K562 (cell line): ENCODE results near the gene RARRES2. TPM values are rescaled to one million over a fixed set of nuclear protein-coding genes. Genes with fewer than 3 reads are reported as not detected.

Source experiments
- ATAC-seq: fragments of 200-7000 bp; cut with Tn5 transposase; 3 replicates; pipeline ENCODE4 v1.9.1; 2020; ENCODE audit warnings: moderate library complexity
- BruUV-seq: library from RNA; stranded (reverse); fragments of 400-500 nt; replicated peaks from 2 replicates; lab custom pipeline; 2021; lab: Mats Ljungman, UMichigan
- CTCF ChIA-PET: fragments of 300-600 bp; formaldehyde crosslinking; extraction: SDS; loops from one replicate; lab custom pipeline; 2021; ENCODE audit warnings: low intra/inter-chr PET ratio; lab: Yijun Ruan, JAX
- POLR2A ChIA-PET: fragments of 300-600, 350-650 bp; sonication (Branson Sonifier 250); formaldehyde crosslinking; extraction: SDS; loops from one replicate; lab custom pipeline; 2021; ENCODE audit warnings: antibody characterized with exemption, inconsistent platforms; lab: Yijun Ruan, JAX
- DNase-seq, 4 experiments: peaks; one replicate each; pipeline versions ENCODE4 v3.0.0 to v3.0.0-alpha.2; 2011 to 2018; ENCODE audit warnings: low spot score in 3 of 4, mixed read lengths in 3 of 4; ENCODE audit errors: extremely low read depth in 1 of 4
- FAIRE-seq: peaks from 2 replicates; lab custom pipeline; 2011; peaks lifted over from hg19 to GRCh38; lab: Jason Lieb, UNC
- H2AFZ ChIP-seq: 2 replicates; pipeline ENCODE4 v1.6.0; 2011; ENCODE audit warnings: low read depth, low read length, control low read depth, inconsistent platforms
- H3K27ac ChIP-seq: fragments of 200-600 bp; 3 replicates; pipeline ENCODE4 v1.8.0; 2011; ENCODE audit warnings: low read depth, mild to moderate bottlenecking, control low read depth, inconsistent platforms, low read length, moderate library complexity, mixed read lengths; ENCODE audit errors: extremely low read depth
- H3K27me3 ChIP-seq, 2 experiments: fragments of 300-600 bp in 1 of 2; 2 replicates in 1 of 2; 3 replicates in 1 of 2; pipeline versions ENCODE4 v1.6.0 to v1.8.0; 2011; ENCODE audit warnings: inconsistent platforms in 2 of 2, low read length in 2 of 2, mild to moderate bottlenecking in 1 of 2, mixed read lengths in 1 of 2, moderate library complexity in 1 of 2; ENCODE audit not compliant: control insufficient read depth in 2 of 2, insufficient read depth in 2 of 2
- H3K36me3 ChIP-seq: fragments of 300-600 bp; 3 replicates; pipeline ENCODE4 v1.8.0; 2011; ENCODE audit warnings: mild to moderate bottlenecking, low read length, inconsistent platforms; ENCODE audit not compliant: control insufficient read depth, insufficient read depth
- H3K4me1 ChIP-seq, 2 experiments: fragments of 200-600 bp in 1 of 2; replicated peaks in 1 of 2; 2 replicates in 1 of 2; 3 replicates in 1 of 2; pipeline versions ENCODE4 v1.5.1 to v1.8.0; 2011; ENCODE audit warnings: inconsistent platforms in 2 of 2, low read length in 2 of 2, mild to moderate bottlenecking in 1 of 2, mixed read lengths in 1 of 2, moderate library complexity in 1 of 2; ENCODE audit not compliant: control insufficient read depth in 2 of 2, insufficient read depth in 2 of 2
- H3K4me2 ChIP-seq: 2 replicates; pipeline ENCODE4 v1.6.1; 2011; ENCODE audit warnings: low read length, control low read depth, inconsistent platforms, mixed read lengths; ENCODE audit not compliant: insufficient read depth
- H3K4me3 ChIP-seq: fragments of 200-600 bp; sonication (generic), shearing (Covaris generic); 2 replicates; pipeline ENCODE4 v1.5.1; 2016; ENCODE audit warnings: control low read depth, inconsistent platforms
- H3K79me2 ChIP-seq: fragments of 200-600 bp; 3 replicates; pipeline ENCODE4 v1.8.0; 2011; ENCODE audit warnings: low read length, inconsistent platforms; ENCODE audit not compliant: control insufficient read depth, insufficient read depth
- H3K9ac ChIP-seq, 2 experiments: 2 replicates each; pipeline versions ENCODE4 v1.6.0 to v1.6.1; 2011; ENCODE audit warnings: low read depth in 2 of 2, low read length in 2 of 2, control low read depth in 1 of 2, inconsistent platforms in 1 of 2, mild to moderate bottlenecking in 1 of 2, mixed read lengths in 1 of 2; ENCODE audit not compliant: insufficient read depth in 1 of 2
- H3K9me1 ChIP-seq: one replicate; pipeline ENCODE4 v1.6.0; 2011; ENCODE audit warnings: inconsistent platforms, mild to moderate bottlenecking, low read length, moderate library complexity; ENCODE audit not compliant: control insufficient read depth, insufficient read depth
- H3K9me3 ChIP-seq: replicated peaks from 2 replicates; pipeline ENCODE4 v1.5.1; 2011; ENCODE audit warnings: low read depth, low read length, inconsistent platforms; ENCODE audit not compliant: control insufficient read depth, insufficient read depth
- H4K20me1 ChIP-seq: replicated peaks from 2 replicates; pipeline ENCODE4 v1.6.1; 2011; ENCODE audit warnings: low read length, inconsistent platforms, mixed read lengths; ENCODE audit not compliant: control insufficient read depth, insufficient read depth
- CEBPG ChIP-seq, 3 experiments: fragments of 200-800 bp in 1 of 3; sonication (Bioruptor generic) in 1 of 3; sonication (generic) in 1 of 3; formaldehyde crosslinking in 1 of 3; IDR thresholded peaks in 2 of 3; conservative IDR thresholded peaks in 1 of 3; 2 replicates each; pipeline versions ENCODE4 v1.6.1 to v1.8.0; 2016 to 2022; ENCODE audit warnings: missing compliant biosample characterization in 2 of 3, missing genetic modification characterization in 2 of 3, mild to moderate bottlenecking in 1 of 3, missing genetic modification reagents in 1 of 3
- HDAC2 ChIP-seq: fragments of 450-650 bp; IDR thresholded peaks from 2 replicates; pipeline ENCODE4 v1.6.1; 2016; ENCODE audit warnings: mild to moderate bottlenecking
- KDM2B ChIP-seq: fragments of 250-450 bp; sonication (Bioruptor Pico); IDR thresholded peaks from 2 replicates; pipeline ENCODE4 v1.8.0; 2021; ENCODE audit warnings: mild to moderate bottlenecking, moderate library complexity
- POLR2G ChIP-seq: fragments of 200-400 bp; formaldehyde crosslinking; IDR thresholded peaks from 2 replicates; pipeline ENCODE4 v1.6.1; 2017; ENCODE audit warnings: low read depth, mild to moderate bottlenecking, antibody characterized with exemption, low read length, moderate library complexity
- RBBP5 ChIP-seq: fragments of 200-600 bp; sonication (generic); IDR thresholded peaks from 2 replicates; pipeline ENCODE4 v1.6.1; 2012; ENCODE audit warnings: borderline replicate concordance, mild to moderate bottlenecking, low read length, control low read depth, inconsistent platforms; ENCODE audit not compliant: insufficient read depth, poor library complexity, severe bottlenecking
- WGBS: fragments of 100-300 bp; shearing (Covaris generic); methylation state at CpG from one replicate; pipeline ENCODE4 v1.1.6; 2016; ENCODE audit warnings: low coverage, mixed read lengths; ENCODE audit not compliant: insufficient coverage; ENCODE audit errors: missing lambda C conversion rate; 5-methylcytosine and 5-hydroxymethylcytosine counted together
- in situ Hi-C: fragments of 300-500 bp; cut with MboI; formaldehyde crosslinking; loops from 4 replicates; pipeline ENCODE4 v1.15.0; 2018; ENCODE audit warnings: inconsistent platforms, mixed read lengths
- intact Hi-C: fragments of 100-400 bp; cut with micrococcal nuclease; formaldehyde crosslinking; loops from 2 replicates; pipeline ENCODE4 v1.14.2; 2022
- polyA plus RNA-seq, 8 experiments: library from polyadenylated mRNA; depleted of rRNA in 4 of 8; stranded (reverse) in 5 of 8; unstranded in 3 of 8; fragments of >200 nt; fragmentation: Nextera tagmentation in 2 of 8; fragmentation: Illumina TruSeq in 1 of 8; extraction: Ambion mirVana in 2 of 8; extraction: Trizol in 1 of 8; gene quantifications; 2 replicates each; pipeline versions ENCODE4 v1.2.1 to v1.2.3, GENCODE V29; 2011 to 2014; ENCODE audit warnings: inconsistent platforms in 1 of 8, missing spikeins in 1 of 8
- total RNA-seq, 7 experiments: library from RNA; depleted of rRNA in 6 of 7; stranded (reverse); fragments of >200 nt in 6 of 7; fragmentation: Illumina TruSeq in 2 of 7; extraction: Trizol in 2 of 7; gene quantifications; 2 replicates each; pipeline versions ENCODE4 v1.2.1 to v1.2.3, GENCODE V29; 2011 to 2021; ENCODE audit warnings: low replicate concordance in 1 of 7
- TF ChIP-seq, protein P1 (sequence below): sonication (generic); formaldehyde crosslinking; IDR thresholded peaks from 2 replicates; pipeline ENCODE4 v1.8.1; 2022; ENCODE audit warnings: missing genetic modification reagents
- TF ChIP-seq, protein P2 (sequence below): sonication (generic); formaldehyde crosslinking; IDR thresholded peaks from 2 replicates; pipeline ENCODE4 v1.9.0; 2022; ENCODE audit warnings: mild to moderate bottlenecking, missing genetic modification reagents

RARRES2 gene
- total and polyA plus RNA-seq, 9 of the 15 experiments (the other 6 are each of a cell fraction or from before 2014, with no cell fraction given) = 0.11 to 1.7 (median 0.23) TPM; not detected in 6

DNA sequence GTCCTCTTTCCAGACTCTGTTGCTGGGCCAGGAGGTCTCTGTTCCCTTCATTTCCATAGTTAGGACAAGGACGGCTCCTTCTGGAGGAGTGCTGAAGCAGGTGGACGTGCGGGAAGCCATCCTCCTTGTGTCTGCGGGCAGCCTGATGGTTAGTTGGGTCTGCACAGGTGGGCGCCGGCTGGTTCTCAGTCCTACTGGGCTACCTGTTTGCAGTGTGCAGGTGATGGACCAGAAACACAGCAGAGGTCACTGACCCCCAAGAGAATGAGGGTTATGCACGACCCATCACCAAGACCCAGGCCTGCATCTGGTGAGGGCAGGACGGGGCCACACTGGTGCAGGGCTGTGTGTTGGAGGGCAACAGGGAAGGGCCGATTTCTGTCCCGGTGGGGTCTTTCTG, 7.8 kb downstream of the RARRES2 start:
- Histone ChIP-seq H3K79me2 (peaks cover 3% of the 10 kb centered on the region; the same call in 1 of the 3 replicates), H3K4me3 (no peak overlapping the region), H3K36me3 (peaks cover 74% of the 10 kb centered on the region), H4K20me1 (no peaks in the 10 kb centered on the region; the same call in 1 of the 2 replicates), H3K27me3 (no peaks in the 10 kb centered on the region), H3K9ac (peak overlapping the region in 1 of 2 experiments; percentile 7; a peak in 2 of 4 replicates), H3K9me3 (no peaks in the 10 kb centered on the region), H3K9me1 (peaks cover 6% of the 10 kb centered on the region), H3K4me2 (no peak overlapping the region), H3K4me1 (peaks cover 0 to 30% of the 10 kb centered on the region in 2 experiments; a peak in 1 of 5 replicates), H3K27ac (no peak overlapping the region), H2AFZ (no peak overlapping the region)
- TF ChIP-seq POLR2G (peak; percentile 19; the same call in 1 of the 2 replicates), RBBP5 (peak; percentile 15), KDM2B (CRISPR knock-in tag) (no peak), HDAC2 (no peak), CEBPG (CRISPR knock-in tag; IDR thresholded peaks at IDR 0.05) (0 out of 2 replicates have a peak, but pooled peaks have one; percentile 16), CEBPG (tag; conservative IDR thresholded peaks at IDR 0.05 in 1 of 2, IDR thresholded peaks at IDR 0.05 in 1 of 2) (no peak)
- TF ChIP-seq, protein P1, sequence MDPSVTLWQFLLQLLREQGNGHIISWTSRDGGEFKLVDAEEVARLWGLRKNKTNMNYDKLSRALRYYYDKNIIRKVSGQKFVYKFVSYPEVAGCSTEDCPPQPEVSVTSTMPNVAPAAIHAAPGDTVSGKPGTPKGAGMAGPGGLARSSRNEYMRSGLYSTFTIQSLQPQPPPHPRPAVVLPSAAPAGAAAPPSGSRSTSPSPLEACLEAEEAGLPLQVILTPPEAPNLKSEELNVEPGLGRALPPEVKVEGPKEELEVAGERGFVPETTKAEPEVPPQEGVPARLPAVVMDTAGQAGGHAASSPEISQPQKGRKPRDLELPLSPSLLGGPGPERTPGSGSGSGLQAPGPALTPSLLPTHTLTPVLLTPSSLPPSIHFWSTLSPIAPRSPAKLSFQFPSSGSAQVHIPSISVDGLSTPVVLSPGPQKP (CRISPR knock-in tag) = no peak
- TF ChIP-seq, protein P2, sequence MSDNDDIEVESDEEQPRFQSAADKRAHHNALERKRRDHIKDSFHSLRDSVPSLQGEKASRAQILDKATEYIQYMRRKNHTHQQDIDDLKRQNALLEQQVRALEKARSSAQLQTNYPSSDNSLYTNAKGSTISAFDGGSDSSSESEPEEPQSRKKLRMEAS = 0 out of 2 replicates have a peak, but pooled peaks have one; percentile 28
- FAIRE-seq (no peak), ATAC-seq (no peak), DNase-seq (peak in 2 of 4 experiments; percentile 10 to 11)
- POLR2A ChIA-PET = interaction anchor here (0.9 to 1.6 kb wide), 4 partner anchors 12 to 36 kb away, joined by 3 to 4 read pairs (median 4); no protein-coding TSS in a partner anchor
- no TSS peak for BruUV-seq
- in situ Hi-C loops = no loop called here
- intact Hi-C loops = no loop called here
- CTCF ChIA-PET = interaction anchor here (0.6 kb wide), 1 partner anchor 52 kb away, joined by 3 read pairs; no protein-coding TSS in a partner anchor
- WGBS = 80% methylated on average over 10 of the region's 10 CpGs
